H1 (cell line): ENCODE measurements around the gene ZBTB11. TPM values are rescaled to one million over a fixed set of nuclear protein-coding genes. Genes with fewer than 3 reads are reported as not detected.
"Not testable (repeated sequence)": the region's sequence is repeated elsewhere in the genome, so short reads cannot be mapped to it uniquely, and the experiment has no call there.

Experiments
- CTCF ChIA-PET: fragments of 300-600 bp; sonication (Branson Sonifier 250); formaldehyde crosslinking; loops from one replicate; lab custom pipeline; 2021; ENCODE audit not compliant: partially characterized antibody; lab: Charles Lee
- POLR2A ChIA-PET: fragments of 300-600 bp; sonication (Branson Sonifier 250); formaldehyde crosslinking; loops from one replicate; lab custom pipeline; 2021; ENCODE audit warnings: inconsistent platforms; ENCODE audit not compliant: partially characterized antibody; lab: Charles Lee
- DNase-seq, 2 experiments: peaks; one replicate each; pipeline versions ENCODE4 v3.0.0 to v3.0.0-alpha.2; 2010 to 2022; ENCODE audit warnings: low spot score in 2 of 2, low read depth in 1 of 2, mixed read lengths in 1 of 2
- FAIRE-seq: peaks from 2 replicates; lab custom pipeline; 2011; peaks lifted over from hg19 to GRCh38; lab: Jason Lieb, UNC
- H2AFZ ChIP-seq: 2 replicates; pipeline ENCODE4 v1.8.1; 2012; ENCODE audit warnings: low read length, inconsistent platforms
- H2AK5ac ChIP-seq: 2 replicates; pipeline ENCODE4 v1.6.1; 2013; ENCODE audit warnings: low read depth, low read length
- H2BK120ac ChIP-seq: replicated peaks from 2 replicates; pipeline ENCODE3; 2013; ENCODE audit warnings: low read depth, low read length, inconsistent platforms
- H2BK12ac ChIP-seq: 2 replicates; pipeline ENCODE4 v1.6.1; 2013; ENCODE audit warnings: low read depth, low read length
- H2BK15ac ChIP-seq: 2 replicates; pipeline ENCODE4 v1.6.1; 2013; ENCODE audit warnings: low read length
- H2BK20ac ChIP-seq: 2 replicates; pipeline ENCODE4 v1.6.1; 2013; ENCODE audit warnings: low read length
- H2BK5ac ChIP-seq: 2 replicates; pipeline ENCODE4 v1.6.1; 2013; ENCODE audit warnings: low read depth, low read length
- H3K14ac ChIP-seq: 2 replicates; pipeline ENCODE4 v1.6.1; 2013; ENCODE audit warnings: inconsistent platforms; ENCODE audit not compliant: insufficient read length
- H3K18ac ChIP-seq: 2 replicates; pipeline ENCODE4 v1.6.1; 2013; ENCODE audit warnings: low read length; ENCODE audit errors: extremely low read depth
- H3K23ac ChIP-seq: 2 replicates; pipeline ENCODE4 v1.6.1; 2013; ENCODE audit warnings: inconsistent platforms; ENCODE audit not compliant: insufficient read length
- H3K23me2 ChIP-seq: 2 replicates; pipeline ENCODE4 v1.6.1; 2013; ENCODE audit warnings: low read depth, low read length
- H3K27ac ChIP-seq: 2 replicates; pipeline ENCODE4 v1.6.1; 2011; ENCODE audit warnings: low read depth, low read length, inconsistent platforms
- H3K27me3 ChIP-seq, 4 experiments: replicated peaks in 1 of 4; 1 replicate in 1 of 4; 2 replicates in 3 of 4; pipeline versions ENCODE4 v1.6.1 to v1.8.1; 2011 to 2013; ENCODE audit warnings: low read length in 3 of 4, mild to moderate bottlenecking in 3 of 4, inconsistent platforms in 2 of 4, mixed read lengths in 2 of 4, moderate library complexity in 1 of 4; ENCODE audit not compliant: control insufficient read depth in 3 of 4, insufficient read depth in 3 of 4; ENCODE audit errors: extremely low read depth in 1 of 4
- H3K36me3 ChIP-seq, 4 experiments: 2 replicates each; pipeline versions ENCODE4 v1.6.1 to v1.8.1; 2011 to 2013; ENCODE audit warnings: mild to moderate bottlenecking in 4 of 4, low read length in 3 of 4, moderate library complexity in 2 of 4, control low read depth in 1 of 4, inconsistent platforms in 1 of 4; ENCODE audit not compliant: insufficient read depth in 4 of 4, control insufficient read depth in 2 of 4
- H3K4ac ChIP-seq: replicated peaks from 2 replicates; pipeline ENCODE3; 2013; ENCODE audit warnings: low read length, low read depth, mixed read lengths, inconsistent platforms; ENCODE audit not compliant: insufficient read length
- H3K4me1 ChIP-seq, 4 experiments: replicated peaks in 1 of 4; 1 replicate in 1 of 4; 2 replicates in 3 of 4; pipeline versions ENCODE4 v1.6.1 to v1.8.1; 2011 to 2013; ENCODE audit warnings: low read length in 3 of 4, inconsistent platforms in 2 of 4, mixed read lengths in 1 of 4; ENCODE audit not compliant: insufficient read depth in 4 of 4, control insufficient read depth in 3 of 4
- H3K4me2 ChIP-seq, 2 experiments: 2 replicates each; pipeline versions ENCODE4 v1.6.1 to v1.8.1; 2011 to 2013; ENCODE audit warnings: low read depth in 2 of 2, low read length in 2 of 2, control low read depth in 1 of 2, inconsistent platforms in 1 of 2, mild to moderate bottlenecking in 1 of 2; ENCODE audit not compliant: insufficient read depth in 1 of 2
- H3K4me3 ChIP-seq, 4 experiments: fragments of 200-600, 300-600 bp in 1 of 4; sonication (generic), shearing (Covaris generic), sonication (Bioruptor Twin) in 1 of 4; 2 replicates each; pipeline versions ENCODE4 v1.5.1 to v1.8.1; 2011 to 2016; ENCODE audit warnings: low read length in 4 of 4, low read depth in 3 of 4, control low read depth in 2 of 4, inconsistent platforms in 2 of 4, mild to moderate bottlenecking in 2 of 4, mixed read lengths in 1 of 4, moderate library complexity in 1 of 4; ENCODE audit not compliant: insufficient read depth in 2 of 4; ENCODE audit errors: extremely low read depth in 1 of 4
- H3K56ac ChIP-seq: replicated peaks from 2 replicates; pipeline ENCODE3; 2013; ENCODE audit warnings: low read depth, mild to moderate bottlenecking, mixed read lengths, low read length, inconsistent platforms; ENCODE audit not compliant: insufficient read length
- H3K79me1 ChIP-seq: 2 replicates; pipeline ENCODE4 v1.6.1; 2013; ENCODE audit warnings: low read depth, low read length, control low read depth
- H3K79me2 ChIP-seq, 2 experiments: 2 replicates each; pipeline versions ENCODE4 v1.6.1 to v1.8.1; 2012 to 2013; ENCODE audit warnings: low read length in 2 of 2, mild to moderate bottlenecking in 2 of 2, inconsistent platforms in 1 of 2; ENCODE audit not compliant: insufficient read depth in 2 of 2, control insufficient read depth in 1 of 2
- H3K9ac ChIP-seq, 4 experiments: replicated peaks in 1 of 4; 1 replicate in 1 of 4; 2 replicates in 3 of 4; pipeline versions ENCODE4 v1.6.1 to v1.8.1; 2011 to 2013; ENCODE audit warnings: low read depth in 3 of 4, low read length in 3 of 4, control low read depth in 2 of 4, mild to moderate bottlenecking in 2 of 4, moderate library complexity in 2 of 4, inconsistent platforms in 1 of 4; ENCODE audit errors: extremely low read depth in 1 of 4
- H3K9me3 ChIP-seq, 2 experiments: 2 replicates each; pipeline versions ENCODE4 v1.6.1 to v1.8.1; 2012 to 2013; ENCODE audit warnings: mild to moderate bottlenecking in 2 of 2, moderate library complexity in 2 of 2, control low read depth in 1 of 2, inconsistent platforms in 1 of 2, low read depth in 1 of 2, low read length in 1 of 2, mixed read lengths in 1 of 2; ENCODE audit not compliant: insufficient read depth in 2 of 2
- H4K20me1 ChIP-seq, 2 experiments: replicated peaks in 1 of 2; 2 replicates each; pipeline versions ENCODE3 to v1.8.1; 2011 to 2013; ENCODE audit warnings: inconsistent platforms in 2 of 2, low read length in 2 of 2, mild to moderate bottlenecking in 1 of 2; ENCODE audit not compliant: insufficient read depth in 2 of 2, control insufficient read depth in 1 of 2
- H4K5ac ChIP-seq: 2 replicates; pipeline ENCODE4 v1.6.1; 2013; ENCODE audit warnings: low read length, low read depth, mixed read lengths, inconsistent platforms; ENCODE audit not compliant: insufficient read length
- H4K8ac ChIP-seq: 2 replicates; pipeline ENCODE4 v1.8.0; 2013; ENCODE audit warnings: mild to moderate bottlenecking, moderate library complexity, low read length, inconsistent platforms; ENCODE audit not compliant: insufficient read depth; ENCODE audit errors: extremely low read depth
- H4K91ac ChIP-seq: replicated peaks from 2 replicates; pipeline ENCODE3; 2013; ENCODE audit warnings: low read length, mixed read lengths, inconsistent platforms; ENCODE audit not compliant: insufficient read length
- WGBS, 2 experiments: shearing (Covaris generic) in 1 of 2; methylation state at CpG; one replicate each; pipeline versions ENCODE4 v1.1.6 to v1.1.7; 2013 to 2015; ENCODE audit warnings: low lambda C conversion rate in 2 of 2, mixed read lengths in 2 of 2, inconsistent platforms in 1 of 2, low coverage in 1 of 2, missing lambda C conversion rate in 1 of 2; ENCODE audit not compliant: insufficient replicate concordance in 2 of 2, insufficient coverage in 1 of 2, insufficient read length in 1 of 2; ENCODE audit errors: extremely low coverage in 1 of 2, missing lambda C conversion rate in 1 of 2; 5-methylcytosine and 5-hydroxymethylcytosine counted together
- polyA plus RNA-seq, 7 experiments: library from polyadenylated mRNA; depleted of rRNA in 3 of 7; stranded (reverse) in 5 of 7; unstranded in 2 of 7; fragments of >200 nt in 5 of 7; fragments of 200-250 nt in 2 of 7; gene quantifications; 1 replicate in 5 of 7; 2 replicates in 1 of 7; 4 replicates in 1 of 7; pipeline versions ENCODE4 v1.2.1 to v1.2.3, GENCODE V29; 2011 to 2013; ENCODE audit warnings: missing spikeins in 2 of 7, mixed read lengths in 2 of 7
- total RNA-seq: library from RNA; stranded (reverse); fragmentation: NEBNext Ultra II Directional; extraction: Animal tissue kit (Norgen Biotek cat#: 25700); gene quantifications from 2 replicates; pipeline ENCODE4 v1.2.1, GENCODE V29; 2021

The ZBTB11 gene
- total and polyA plus RNA-seq, 2 of the 8 experiments (the other 6 are each of a cell fraction or from before 2014, with no cell fraction given) = 3.0 to 14.0 TPM

DNA sequence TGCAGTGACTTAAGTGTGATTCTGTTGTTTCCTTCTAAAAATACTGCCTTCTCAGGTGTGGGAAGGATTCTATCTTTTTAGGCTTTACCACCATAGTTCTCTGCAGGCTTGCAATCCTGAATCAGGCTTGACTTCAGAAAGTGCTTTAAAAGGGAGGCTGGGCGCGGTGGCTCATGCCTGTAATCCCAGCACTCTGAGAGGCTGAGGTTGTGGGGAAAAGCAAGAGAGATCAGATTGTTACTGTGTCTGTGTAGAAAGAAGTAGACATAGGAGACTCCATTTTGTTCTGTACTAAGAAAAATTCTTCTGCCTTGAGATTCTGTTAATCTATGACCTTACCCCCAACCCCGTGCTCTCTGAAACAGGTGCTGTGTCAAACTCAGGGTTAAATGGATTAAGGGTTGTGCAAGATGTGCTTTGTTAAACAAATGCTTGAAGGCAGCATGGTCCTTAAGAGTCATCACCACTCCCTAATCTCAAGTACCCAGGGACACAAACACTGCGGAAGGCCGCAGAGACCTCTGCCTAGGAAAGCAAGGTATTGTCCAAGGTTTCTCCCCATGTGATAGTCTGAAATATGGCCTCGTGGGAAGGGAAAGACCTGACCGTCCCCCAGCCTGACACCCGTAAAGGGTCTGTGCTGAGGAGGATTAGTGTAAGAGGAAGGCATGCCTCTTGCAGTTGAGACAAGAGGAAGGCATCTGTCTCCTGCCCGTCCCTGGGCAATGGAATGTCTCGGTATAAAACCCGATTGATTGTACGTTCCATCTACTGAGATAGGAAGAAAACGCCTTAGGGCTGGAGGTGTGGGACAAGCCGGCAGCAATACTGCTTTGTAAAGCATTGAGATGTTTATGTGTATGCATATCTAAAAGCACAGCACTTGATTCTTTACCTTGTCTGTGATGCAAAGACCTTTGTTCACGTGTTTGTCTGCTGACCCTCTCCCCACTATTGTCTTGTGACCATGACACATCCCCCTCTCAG, 15.0 kb upstream of the ZBTB11 start:
- H2BK5ac ChIP-seq, H2BK15ac ChIP-seq, H3K79me2 ChIP-seq, H2BK20ac ChIP-seq, H3K9me3 ChIP-seq, H3K56ac ChIP-seq, H4K20me1 ChIP-seq, H3K23me2 ChIP-seq, H4K8ac ChIP-seq, H4K91ac ChIP-seq, H3K9ac ChIP-seq, H3K79me1 ChIP-seq, H3K27ac ChIP-seq, H3K27me3 ChIP-seq, H2AK5ac ChIP-seq, H3K23ac ChIP-seq, H2BK12ac ChIP-seq, H3K4me1 ChIP-seq, FAIRE-seq, H3K36me3 ChIP-seq, H3K18ac ChIP-seq, H2AFZ ChIP-seq, H3K14ac ChIP-seq, DNase-seq, H3K4ac ChIP-seq: not testable (repeated sequence)
- CTCF ChIA-PET = interaction anchor here (1.2 to 3.4 kb wide), 7 partner anchors 12 to 33 kb away, joined by 3 to 14 read pairs (median 5); partner anchors contain the start of gene ZBTB11
- Histone ChIP-seq H3K4me3 (peak overlapping the region in 1 of 4 experiments; percentile 11; a peak in 1 of 8 replicates), H4K5ac (peak overlapping the region; percentile 6), H2BK120ac (peak overlapping the region; percentile 21), H3K4me2 (peak overlapping the region in 1 of 2 experiments; percentile 44; a peak in 2 of 4 replicates)
- 58% methylated on average over 12 of the region's 15 CpGs; no CpG with 5 or more reads in 1 of the 2 experiments for WGBS, 2 experiments
- POLR2A ChIA-PET = interaction anchor here (0.8 to 12.8 kb wide), 5 partner anchors 12 to 33 kb away, joined by 3 to 308 read pairs (median 4); partner anchors contain the start of gene ZBTB11
